OCI-LY1 (cell line): ENCODE results near the gene MAVS.

Experiments used
- H2AFZ ChIP-seq: fragments of 200-600 bp; sonication (generic), shearing (Covaris generic); 2 replicates; pipeline ENCODE4 v1.6.0; 2014; ENCODE audit warnings: antibody characterized with exemption, mild to moderate bottlenecking, low read length
- H3F3A ChIP-seq: fragments of 200-600 bp; sonication (generic), shearing (Covaris generic); 2 replicates; pipeline ENCODE4 v1.6.0; 2014; ENCODE audit warnings: mild to moderate bottlenecking, antibody characterized with exemption, low read length, moderate library complexity; ENCODE audit not compliant: insufficient read depth
- H3K27ac ChIP-seq: fragments of 200-600 bp; sonication (generic); 2 replicates; pipeline ENCODE4 v1.5.1; 2014; ENCODE audit warnings: low read length, mixed run types, mild to moderate bottlenecking, low read depth; ENCODE audit not compliant: poor library complexity, severe bottlenecking
- H3K27me3 ChIP-seq: fragments of 200-600 bp; sonication (generic); 2 replicates; pipeline ENCODE4 v1.6.0; 2014; ENCODE audit warnings: antibody characterized with exemption, mild to moderate bottlenecking, low read length, moderate library complexity; ENCODE audit not compliant: insufficient read depth
- H3K36me3 ChIP-seq: fragments of 200-600 bp; sonication (generic); 2 replicates; pipeline ENCODE4 v1.6.1; 2014; ENCODE audit warnings: mild to moderate bottlenecking, antibody characterized with exemption, low read length, moderate library complexity, mixed read lengths; ENCODE audit not compliant: insufficient read depth
- H3K4me1 ChIP-seq: fragments of 200-600 bp; sonication (generic); 2 replicates; pipeline ENCODE4 v1.5.1; 2014; ENCODE audit warnings: mild to moderate bottlenecking, low read length, moderate library complexity; ENCODE audit not compliant: insufficient read depth, severe bottlenecking
- H3K4me2 ChIP-seq: fragments of 200-600 bp; sonication (generic), shearing (Covaris generic); 2 replicates; pipeline ENCODE4 v1.6.1; 2014; ENCODE audit warnings: low read length
- H3K4me3 ChIP-seq: fragments of 200-600 bp; sonication (generic); 2 replicates; pipeline ENCODE4 v1.5.1; 2014; ENCODE audit warnings: low read length, low read depth, mild to moderate bottlenecking, mixed read lengths; ENCODE audit not compliant: poor library complexity, severe bottlenecking
- H3K79me2 ChIP-seq: fragments of 200-600 bp; shearing (Covaris generic); 2 replicates; pipeline ENCODE4 v1.6.1; 2016; ENCODE audit warnings: mixed run types, low read length, mixed read lengths; ENCODE audit not compliant: insufficient read depth
- H3K9ac ChIP-seq: fragments of 200-600 bp; sonication (generic), shearing (Covaris generic); 2 replicates; pipeline ENCODE4 v1.6.1; 2014; ENCODE audit warnings: mild to moderate bottlenecking, low read length, mixed read lengths
- H3K9me2 ChIP-seq: fragments of 200-600 bp; sonication (generic), shearing (Covaris generic); 2 replicates; pipeline ENCODE4 v1.6.1; 2014; ENCODE audit warnings: low read depth, mild to moderate bottlenecking, low read length, mixed read lengths
- H3K9me3 ChIP-seq: fragments of 200-600 bp; shearing (Covaris generic); 2 replicates; pipeline ENCODE4 v1.6.1; 2014; ENCODE audit warnings: low read length, mixed read lengths
- H4K20me1 ChIP-seq: fragments of 200-600 bp; sonication (generic), shearing (Covaris generic); 2 replicates; pipeline ENCODE4 v1.6.0; 2016; ENCODE audit warnings: mild to moderate bottlenecking, low read length; ENCODE audit not compliant: insufficient read depth
- EZH2 ChIP-seq: fragments of 200-600 bp; sonication (generic), shearing (Covaris generic); IDR thresholded peaks from 2 replicates; pipeline ENCODE4 v1.8.0; 2017; ENCODE audit warnings: borderline replicate concordance, mixed run types, mild to moderate bottlenecking, antibody characterized with exemption, low read length, moderate library complexity, mixed read lengths
- TF ChIP-seq, protein P1 (sequence below): fragments of 200-600 bp; sonication (generic), shearing (Covaris generic); IDR thresholded peaks from 2 replicates; pipeline ENCODE4 v1.5.1; 2017; ENCODE audit warnings: mild to moderate bottlenecking, antibody characterized with exemption, low read length, moderate library complexity, mixed read lengths

The MAVS gene

DNA sequence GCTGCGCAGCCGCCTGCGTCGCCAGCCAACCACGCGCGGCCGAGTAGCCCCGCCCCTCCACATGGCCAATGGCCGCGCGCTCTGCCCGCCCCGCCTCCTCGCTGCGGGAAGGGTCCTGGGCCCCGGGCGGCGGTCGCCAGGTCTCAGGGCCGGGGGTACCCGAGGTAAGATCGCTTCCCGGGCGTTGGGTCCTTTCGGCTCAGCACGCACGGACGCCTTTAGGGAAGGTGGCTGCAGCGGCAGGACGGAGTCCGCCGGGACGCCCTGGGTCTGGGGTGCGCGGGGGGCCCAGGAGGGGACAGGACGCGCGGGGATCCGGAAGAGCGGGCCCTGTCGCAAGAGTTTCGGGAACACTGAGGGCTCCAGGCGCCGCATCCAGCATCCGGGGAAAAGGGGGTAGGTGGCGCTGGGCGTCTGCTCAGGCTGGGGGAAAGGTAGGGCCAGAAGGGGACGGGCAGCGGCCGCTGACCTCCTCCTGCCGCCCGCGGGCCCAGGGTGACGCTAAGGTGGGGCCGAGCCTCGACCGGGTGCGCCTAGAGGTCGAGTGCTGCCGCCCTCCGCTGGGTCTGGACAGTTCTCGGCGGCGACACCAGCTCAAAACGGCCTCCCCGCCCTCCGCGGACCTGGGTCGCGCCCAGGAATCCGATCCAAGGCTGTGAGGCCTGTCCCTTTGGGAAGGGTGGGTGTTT, at the start of gene MAVS:
Gene MAVS (plus strand): TSS at position 95 of the 689 bp plus-strand sequence. CDS start 7,791 bp downstream, outside the sequence.
- peak within 1 kb of the TSS; percentile 87 for H3K4me3 ChIP-seq
- peak within 1 kb of the TSS; percentile 73; the same call in 1 of the 2 replicates for H2AFZ ChIP-seq
- TF ChIP-seq, protein P1, sequence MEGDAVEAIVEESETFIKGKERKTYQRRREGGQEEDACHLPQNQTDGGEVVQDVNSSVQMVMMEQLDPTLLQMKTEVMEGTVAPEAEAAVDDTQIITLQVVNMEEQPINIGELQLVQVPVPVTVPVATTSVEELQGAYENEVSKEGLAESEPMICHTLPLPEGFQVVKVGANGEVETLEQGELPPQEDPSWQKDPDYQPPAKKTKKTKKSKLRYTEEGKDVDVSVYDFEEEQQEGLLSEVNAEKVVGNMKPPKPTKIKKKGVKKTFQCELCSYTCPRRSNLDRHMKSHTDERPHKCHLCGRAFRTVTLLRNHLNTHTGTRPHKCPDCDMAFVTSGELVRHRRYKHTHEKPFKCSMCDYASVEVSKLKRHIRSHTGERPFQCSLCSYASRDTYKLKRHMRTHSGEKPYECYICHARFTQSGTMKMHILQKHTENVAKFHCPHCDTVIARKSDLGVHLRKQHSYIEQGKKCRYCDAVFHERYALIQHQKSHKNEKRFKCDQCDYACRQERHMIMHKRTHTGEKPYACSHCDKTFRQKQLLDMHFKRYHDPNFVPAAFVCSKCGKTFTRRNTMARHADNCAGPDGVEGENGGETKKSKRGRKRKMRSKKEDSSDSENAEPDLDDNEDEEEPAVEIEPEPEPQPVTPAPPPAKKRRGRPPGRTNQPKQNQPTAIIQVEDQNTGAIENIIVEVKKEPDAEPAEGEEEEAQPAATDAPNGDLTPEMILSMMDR = no peak; the same call in 1 of the 2 replicates
- TF ChIP-seq EZH2 = no peak
- H3K36me3 ChIP-seq = no peaks in the 10 kb centered on the region
- no peaks in the 10 kb centered on the region for H3K79me2 ChIP-seq
- H3K4me2 ChIP-seq = peak within 1 kb of the TSS; percentile 93
- no peaks in the 10 kb centered on the region for H3K9me3 ChIP-seq
- no peaks in the 10 kb centered on the region for H3K27me3 ChIP-seq
- H3K4me1 ChIP-seq = peaks cover 21% of the 10 kb centered on the region
- H3F3A ChIP-seq = no peaks in the 10 kb centered on the region
- no peaks in the 10 kb centered on the region for H4K20me1 ChIP-seq
- peak within 1 kb of the TSS; percentile 80 for H3K9ac ChIP-seq
- H3K27ac ChIP-seq = peak within 1 kb of the TSS; percentile 31
- H3K9me2 ChIP-seq = no peaks in the 10 kb centered on the region

DNA sequence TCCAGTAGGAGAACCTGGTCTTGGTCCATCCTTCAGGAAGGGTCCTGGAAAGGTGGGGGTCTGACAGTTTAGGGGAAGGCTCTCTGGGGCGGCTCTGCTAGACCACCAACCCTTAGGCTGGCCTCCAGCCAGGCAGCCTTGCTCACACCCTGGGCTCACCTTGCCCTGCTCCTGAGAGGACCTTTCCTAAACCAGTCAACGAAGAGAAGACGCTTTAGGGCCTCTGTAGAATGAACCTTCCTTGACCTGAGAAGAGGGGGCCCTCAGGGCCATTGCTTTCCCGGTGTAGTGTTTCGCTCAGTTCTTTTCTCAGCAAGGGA, 49.4 kb upstream of the MAVS start:
- Histone ChIP-seq H3K27ac (peak overlapping the region; percentile 95), H3K9me3 (no peaks in the 10 kb centered on the region), H2AFZ (no peak overlapping the region), H3K4me1 (peaks cover 44% of the 10 kb centered on the region), H3K4me3 (peak overlapping the region; percentile 86), H3K79me2 (0 out of 2 replicates have a peak, but pooled peaks cover 6% of the 10 kb centered on the region), H3K27me3 (no peaks in the 10 kb centered on the region), H3K9ac (peak overlapping the region; percentile 96), H3K9me2 (no peaks in the 10 kb centered on the region), H3F3A (no peaks in the 10 kb centered on the region), H4K20me1 (no peaks in the 10 kb centered on the region), H3K36me3 (peaks cover 23% of the 10 kb centered on the region), H3K4me2 (peak overlapping the region; percentile 95)
- TF ChIP-seq, protein P1 = no peak
- no peak for TF ChIP-seq EZH2

DNA sequence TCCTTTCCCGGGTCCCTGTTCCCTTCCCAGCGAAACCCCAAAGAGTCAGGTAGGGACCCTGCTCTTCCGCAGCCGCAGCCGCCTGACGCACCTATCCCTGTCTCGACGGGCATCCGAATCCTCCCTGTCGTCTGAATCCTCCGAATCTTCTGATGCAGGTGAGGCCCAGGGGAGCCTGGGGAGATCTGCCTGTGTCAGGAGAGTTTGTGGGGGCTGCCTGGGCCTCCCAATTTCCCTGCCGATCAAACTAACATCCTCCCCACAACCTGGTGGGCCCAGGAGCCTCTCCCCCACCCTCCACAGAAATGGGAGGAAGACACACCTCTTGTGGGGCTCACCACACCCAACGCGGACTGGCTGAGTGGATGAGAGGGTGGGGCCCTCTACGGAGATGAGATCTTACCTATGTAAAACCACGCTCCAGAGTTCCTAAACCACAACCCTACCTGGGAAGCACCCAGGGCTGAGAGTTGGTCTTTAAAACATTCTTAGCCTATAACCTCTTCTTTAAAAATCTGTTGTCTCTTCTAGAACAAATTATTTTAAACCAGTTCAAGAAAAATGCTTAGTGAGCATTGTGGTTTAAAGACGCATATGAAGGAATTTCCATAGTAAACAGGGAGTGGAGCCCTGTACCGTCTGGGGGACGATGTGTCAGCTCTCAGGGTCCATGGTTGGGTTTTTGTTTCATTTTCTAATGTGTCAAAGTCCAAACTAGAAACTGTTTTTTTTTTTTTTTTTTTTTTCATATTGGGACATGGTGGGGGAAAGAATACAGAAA, 48.9 kb upstream of the MAVS start:
- TF ChIP-seq, protein P1 = no peak
- TF ChIP-seq EZH2 = no peak
- H3K9ac ChIP-seq = peak overlapping the region; percentile 96
- H3K27ac ChIP-seq = peak overlapping the region; percentile 95
- H3F3A ChIP-seq = no peaks in the 10 kb centered on the region
- H4K20me1 ChIP-seq = no peaks in the 10 kb centered on the region
- peaks cover 44% of the 10 kb centered on the region for H3K4me1 ChIP-seq
- no peaks in the 10 kb centered on the region for H3K27me3 ChIP-seq
- H3K4me2 ChIP-seq = peak overlapping the region; percentile 95
- H2AFZ ChIP-seq = no peak overlapping the region
- H3K9me3 ChIP-seq = no peaks in the 10 kb centered on the region
- H3K4me3 ChIP-seq = peak overlapping the region; percentile 86
- H3K36me3 ChIP-seq = peaks cover 29% of the 10 kb centered on the region
- no peaks in the 10 kb centered on the region for H3K9me2 ChIP-seq
- H3K79me2 ChIP-seq = 0 out of 2 replicates have a peak, but pooled peaks cover 6% of the 10 kb centered on the region
